GM19240 (cell line): Measurements from ENCODE around the gene NRTN.
"Not testable (repeated sequence)": the region's sequence is repeated elsewhere in the genome, so short reads cannot be mapped to it uniquely, and the experiment has no call there.

Experiments
- DNase-seq: peaks from one replicate; pipeline ENCODE4 v3.0.0; 2011; ENCODE audit warnings: low spot score; ENCODE audit not compliant: insufficient read length

The NRTN gene

GRCh38 chr19:5864725-5865486 lies 60.0 kb downstream of the NRTN start:
- no peak for DNase-seq

- no peak for DNase-seq
These were observed 60.9 kb downstream of the NRTN start for GRCh38 chr19:5865772-5866171.

GRCh38 chr19:5867201-5868136 lies 62.6 kb downstream of the NRTN start:
- DNase-seq: no peak

GRCh38 chr19:5870986-5871394 lies 66.1 kb downstream of the NRTN start:
- DNase-seq: no peak

GRCh38 chr19:5873617-5874199 lies 68.8 kb downstream of the NRTN start:
- no peak for DNase-seq

- not testable (repeated sequence) for DNase-seq
These were observed 69.6 kb downstream of the NRTN start for GRCh38 chr19:5874496-5874895.

- DNase-seq: no peak
These were observed 72.6 kb downstream of the NRTN start for GRCh38 chr19:5877427-5877826.

- DNase-seq: no peak
These were observed 73.0 kb downstream of the NRTN start for GRCh38 chr19:5877882-5878281.
